HepG2 (cell line): ENCODE results near the gene NPHP4. TPM values are rescaled to one million over a fixed set of nuclear protein-coding genes. Genes with fewer than 3 reads are reported as not detected.

Source experiments
- CREM ChIP-seq, 2 experiments: sonication (generic) in 1 of 2; formaldehyde crosslinking in 1 of 2; IDR thresholded peaks; 2 replicates each; pipeline versions ENCODE4 v1.4.0 to v1.6.1; 2016 to 2020; ENCODE audit warnings: antibody characterized with exemption in 1 of 2, mild to moderate bottlenecking in 1 of 2, missing genetic modification reagents in 1 of 2
- DNMT3B ChIP-seq: conservative IDR thresholded peaks from 2 replicates; pipeline ENCODE4 v1.6.1; 2016; ENCODE audit warnings: missing biosample characterization, control low read depth
- FOSL1 ChIP-seq: sonication (generic); formaldehyde crosslinking; IDR thresholded peaks from 2 replicates; pipeline ENCODE4 v1.9.0; 2021; ENCODE audit warnings: missing genetic modification reagents, borderline replicate concordance
- GABPB1 ChIP-seq: IDR thresholded peaks from 2 replicates; pipeline ENCODE4 v1.6.1; 2016; ENCODE audit warnings: mild to moderate bottlenecking, missing genetic modification reagents, moderate library complexity, missing compliant biosample characterization
- HDAC2 ChIP-seq: sonication (generic); formaldehyde crosslinking; IDR thresholded peaks from 2 replicates; pipeline ENCODE4 v1.4.0; 2020; ENCODE audit warnings: missing genetic modification reagents
- MTF1 ChIP-seq: sonication (generic); formaldehyde crosslinking; IDR thresholded peaks from 2 replicates; pipeline ENCODE4 v1.5.0; 2020; ENCODE audit warnings: missing genetic modification reagents
- NFIC ChIP-seq: IDR thresholded peaks from 2 replicates; pipeline ENCODE4 v1.6.1; 2012; ENCODE audit warnings: mild to moderate bottlenecking, low read length, inconsistent platforms
- PCBP1 ChIP-seq: fragments of 200-400 bp; formaldehyde crosslinking; IDR thresholded peaks from 2 replicates; pipeline ENCODE4 v1.6.1; 2017; ENCODE audit warnings: mild to moderate bottlenecking, low read depth, low read length, borderline replicate concordance
- RXRB ChIP-seq: IDR thresholded peaks from 2 replicates; pipeline ENCODE4 v1.6.1; 2016; ENCODE audit warnings: borderline replicate concordance, missing genetic modification reagents, missing compliant biosample characterization
- SMC3 ChIP-seq: IDR thresholded peaks from 2 replicates; pipeline ENCODE4 v1.6.1; 2011; ENCODE audit warnings: low read length, improper control_type of control experiment
- ZNF12 ChIP-seq: sonication (generic); formaldehyde crosslinking; IDR thresholded peaks from 2 replicates; pipeline ENCODE4 v1.5.0; 2020; ENCODE audit warnings: missing genetic modification reagents
- ZNF33A ChIP-seq: sonication (generic); formaldehyde crosslinking; IDR thresholded peaks from 2 replicates; pipeline ENCODE4 v1.5.1; 2020; ENCODE audit warnings: missing genetic modification reagents, mild to moderate bottlenecking, moderate library complexity, borderline replicate concordance
- polyA plus RNA-seq, 8 experiments: library from polyadenylated mRNA; depleted of rRNA in 3 of 8; stranded (reverse) in 7 of 8; unstranded in 1 of 8; fragments of >200 nt; fragmentation: Illumina TruSeq in 4 of 8; extraction: Trizol in 4 of 8; gene quantifications; 2 replicates each; pipeline versions ENCODE4 v1.2.1 to v1.2.3, GENCODE V29; 2011 to 2016; ENCODE audit warnings: low read depth in 4 of 8, missing spikeins in 1 of 8, mixed read lengths in 1 of 8; ENCODE audit not compliant: insufficient read depth in 1 of 8
- total RNA-seq, 5 experiments: library from RNA; depleted of rRNA; stranded (reverse); fragments of >200 nt; fragmentation: Illumina TruSeq; extraction: Trizol; gene quantifications; 2 replicates each; pipeline ENCODE4 v1.2.3, GENCODE V29; 2016; ENCODE audit warnings: low read depth in 1 of 5
- TF ChIP-seq, protein P1 (sequence below): sonication (generic); formaldehyde crosslinking; conservative IDR thresholded peaks from 2 replicates; pipeline ENCODE4 v1.4.0; 2020; ENCODE audit warnings: missing genetic modification reagents
- TF ChIP-seq, protein P2 (sequence below): sonication (generic); formaldehyde crosslinking; IDR thresholded peaks from 2 replicates; pipeline ENCODE4 v1.4.0; 2020; ENCODE audit warnings: missing genetic modification reagents, borderline replicate concordance
- TF ChIP-seq, protein P3 (sequence below), 2 experiments: fragments of 450-650 bp in 1 of 2; sonication (generic) in 1 of 2; formaldehyde crosslinking in 1 of 2; IDR thresholded peaks; 2 replicates each; pipeline versions ENCODE4 v1.6.1 to v1.8.0; 2016 to 2022; ENCODE audit warnings: antibody characterized with exemption in 1 of 2, mild to moderate bottlenecking in 1 of 2, missing genetic modification reagents in 1 of 2

The NPHP4 gene
- total and polyA plus RNA-seq, 2 of the 13 experiments (the other 11 are each of a cell fraction or from before 2014, with no cell fraction given), result 4.4 to 6.8 TPM

DNA sequence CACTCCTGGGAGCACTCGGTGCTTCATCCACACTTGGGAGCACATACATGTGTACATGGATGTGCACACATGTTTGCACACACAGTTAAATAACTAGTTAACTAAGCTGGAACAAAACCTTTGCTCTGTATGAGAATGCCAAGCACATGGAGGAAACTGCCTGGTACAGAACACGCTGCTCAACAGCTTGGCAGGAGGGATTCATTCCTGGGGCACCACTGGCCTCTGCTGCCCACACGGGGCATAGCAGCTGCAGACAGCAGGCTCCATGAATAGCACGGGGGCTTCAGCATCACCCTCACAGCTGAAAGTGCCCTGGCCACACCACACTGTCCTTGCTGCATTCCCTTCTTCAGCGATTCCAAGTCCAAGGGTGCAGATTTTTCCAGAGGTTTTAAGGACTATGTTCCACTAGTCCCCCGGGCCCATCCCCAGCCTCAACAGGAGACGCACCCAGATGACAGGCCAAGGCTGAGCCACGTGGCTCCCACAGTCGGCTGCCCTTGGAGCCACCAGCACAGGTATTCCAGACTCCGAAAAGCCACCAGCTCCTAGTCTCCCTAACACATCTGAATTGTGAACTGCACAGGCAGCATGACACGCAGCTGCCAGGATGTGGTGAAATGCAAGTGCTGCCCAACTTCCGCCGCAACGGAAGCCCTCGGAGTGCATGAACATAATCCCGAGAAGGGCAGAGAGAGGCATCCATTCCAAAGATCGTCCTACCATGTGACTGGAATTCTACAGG, 16.9 kb downstream of the NPHP4 start (continued):
- TF ChIP-seq CREM (IDR thresholded peaks at IDR 0.05) (no peak), CREM (CRISPR knock-in tag; IDR thresholded peaks at IDR 0.05) (no peak), HDAC2 (no peak), NFIC (no peak), MTF1 (no peak), PCBP1 (no peak), RXRB (CRISPR knock-in tag) (no peak), ZNF12 (CRISPR knock-in tag) (no peak), SMC3 (peak; percentile 74), FOSL1 (CRISPR knock-in tag) (no peak), ZNF33A (CRISPR knock-in tag) (no peak), GABPB1 (CRISPR knock-in tag) (no peak), DNMT3B (CRISPR knock-in tag) (no peak)
- TF ChIP-seq, protein P1, sequence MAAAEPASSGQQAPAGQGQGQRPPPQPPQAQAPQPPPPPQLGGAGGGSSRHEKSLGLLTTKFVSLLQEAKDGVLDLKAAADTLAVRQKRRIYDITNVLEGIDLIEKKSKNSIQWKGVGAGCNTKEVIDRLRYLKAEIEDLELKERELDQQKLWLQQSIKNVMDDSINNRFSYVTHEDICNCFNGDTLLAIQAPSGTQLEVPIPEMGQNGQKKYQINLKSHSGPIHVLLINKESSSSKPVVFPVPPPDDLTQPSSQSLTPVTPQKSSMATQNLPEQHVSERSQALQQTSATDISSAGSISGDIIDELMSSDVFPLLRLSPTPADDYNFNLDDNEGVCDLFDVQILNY (CRISPR knock-in tag), result no peak
- TF ChIP-seq, protein P2, sequence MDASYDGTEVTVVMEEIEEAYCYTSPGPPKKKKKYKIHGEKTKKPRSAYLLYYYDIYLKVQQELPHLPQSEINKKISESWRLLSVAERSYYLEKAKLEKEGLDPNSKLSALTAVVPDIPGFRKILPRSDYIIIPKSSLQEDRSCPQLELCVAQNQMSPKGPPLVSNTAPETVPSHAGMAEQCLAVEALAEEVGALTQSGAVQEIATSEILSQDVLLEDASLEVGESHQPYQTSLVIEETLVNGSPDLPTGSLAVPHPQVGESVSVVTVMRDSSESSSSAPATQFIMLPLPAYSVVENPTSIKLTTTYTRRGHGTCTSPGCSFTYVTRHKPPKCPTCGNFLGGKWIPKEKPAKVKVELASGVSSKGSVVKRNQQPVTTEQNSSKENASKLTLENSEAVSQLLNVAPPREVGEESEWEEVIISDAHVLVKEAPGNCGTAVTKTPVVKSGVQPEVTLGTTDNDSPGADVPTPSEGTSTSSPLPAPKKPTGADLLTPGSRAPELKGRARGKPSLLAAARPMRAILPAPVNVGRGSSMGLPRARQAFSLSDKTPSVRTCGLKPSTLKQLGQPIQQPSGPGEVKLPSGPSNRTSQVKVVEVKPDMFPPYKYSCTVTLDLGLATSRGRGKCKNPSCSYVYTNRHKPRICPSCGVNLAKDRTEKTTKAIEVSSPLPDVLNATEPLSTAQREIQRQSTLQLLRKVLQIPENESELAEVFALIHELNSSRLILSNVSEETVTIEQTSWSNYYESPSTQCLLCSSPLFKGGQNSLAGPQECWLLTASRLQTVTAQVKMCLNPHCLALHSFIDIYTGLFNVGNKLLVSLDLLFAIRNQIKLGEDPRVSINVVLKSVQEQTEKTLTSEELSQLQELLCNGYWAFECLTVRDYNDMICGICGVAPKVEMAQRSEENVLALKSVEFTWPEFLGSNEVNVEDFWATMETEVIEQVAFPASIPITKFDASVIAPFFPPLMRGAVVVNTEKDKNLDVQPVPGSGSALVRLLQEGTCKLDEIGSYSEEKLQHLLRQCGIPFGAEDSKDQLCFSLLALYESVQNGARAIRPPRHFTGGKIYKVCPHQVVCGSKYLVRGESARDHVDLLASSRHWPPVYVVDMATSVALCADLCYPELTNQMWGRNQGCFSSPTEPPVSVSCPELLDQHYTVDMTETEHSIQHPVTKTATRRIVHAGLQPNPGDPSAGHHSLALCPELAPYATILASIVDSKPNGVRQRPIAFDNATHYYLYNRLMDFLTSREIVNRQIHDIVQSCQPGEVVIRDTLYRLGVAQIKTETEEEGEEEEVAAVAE (CRISPR knock-in tag), result no peak
- TF ChIP-seq, protein P3, sequence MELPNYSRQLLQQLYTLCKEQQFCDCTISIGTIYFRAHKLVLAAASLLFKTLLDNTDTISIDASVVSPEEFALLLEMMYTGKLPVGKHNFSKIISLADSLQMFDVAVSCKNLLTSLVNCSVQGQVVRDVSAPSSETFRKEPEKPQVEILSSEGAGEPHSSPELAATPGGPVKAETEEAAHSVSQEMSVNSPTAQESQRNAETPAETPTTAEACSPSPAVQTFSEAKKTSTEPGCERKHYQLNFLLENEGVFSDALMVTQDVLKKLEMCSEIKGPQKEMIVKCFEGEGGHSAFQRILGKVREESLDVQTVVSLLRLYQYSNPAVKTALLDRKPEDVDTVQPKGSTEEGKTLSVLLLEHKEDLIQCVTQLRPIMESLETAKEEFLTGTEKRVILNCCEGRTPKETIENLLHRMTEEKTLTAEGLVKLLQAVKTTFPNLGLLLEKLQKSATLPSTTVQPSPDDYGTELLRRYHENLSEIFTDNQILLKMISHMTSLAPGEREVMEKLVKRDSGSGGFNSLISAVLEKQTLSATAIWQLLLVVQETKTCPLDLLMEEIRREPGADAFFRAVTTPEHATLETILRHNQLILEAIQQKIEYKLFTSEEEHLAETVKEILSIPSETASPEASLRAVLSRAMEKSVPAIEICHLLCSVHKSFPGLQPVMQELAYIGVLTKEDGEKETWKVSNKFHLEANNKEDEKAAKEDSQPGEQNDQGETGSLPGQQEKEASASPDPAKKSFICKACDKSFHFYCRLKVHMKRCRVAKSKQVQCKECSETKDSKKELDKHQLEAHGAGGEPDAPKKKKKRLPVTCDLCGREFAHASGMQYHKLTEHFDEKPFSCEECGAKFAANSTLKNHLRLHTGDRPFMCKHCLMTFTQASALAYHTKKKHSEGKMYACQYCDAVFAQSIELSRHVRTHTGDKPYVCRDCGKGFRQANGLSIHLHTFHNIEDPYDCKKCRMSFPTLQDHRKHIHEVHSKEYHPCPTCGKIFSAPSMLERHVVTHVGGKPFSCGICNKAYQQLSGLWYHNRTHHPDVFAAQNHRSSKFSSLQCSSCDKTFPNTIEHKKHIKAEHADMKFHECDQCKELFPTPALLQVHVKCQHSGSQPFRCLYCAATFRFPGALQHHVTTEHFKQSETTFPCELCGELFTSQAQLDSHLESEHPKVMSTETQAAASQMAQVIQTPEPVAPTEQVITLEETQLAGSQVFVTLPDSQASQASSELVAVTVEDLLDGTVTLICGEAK (IDR thresholded peaks at IDR 0.05), result no peak
- TF ChIP-seq, protein P3 (CRISPR knock-in tag; IDR thresholded peaks at IDR 0.05), result no peak
